HFF-Myc (cell line): ENCODE data around the gene A3GALT2.

Experiments used
- DNase-seq: peaks from one replicate; pipeline ENCODE4 v3.0.0-alpha.2; 2011; ENCODE audit warnings: low read depth; ENCODE audit errors: extremely low read depth
- H3K4me3 ChIP-seq: replicated peaks from 2 replicates; pipeline ENCODE4 v1.5.1; 2011; ENCODE audit warnings: low read depth, mild to moderate bottlenecking, control low read depth, low read length
- CTCF ChIP-seq: IDR thresholded peaks from 2 replicates; pipeline ENCODE4 v1.5.1; 2012; ENCODE audit warnings: mild to moderate bottlenecking, low read depth, low read length, control low read depth; ENCODE audit errors: missing control alignments

Gene A3GALT2

GRCh38 chr1:33347650-33347992, 26.7 kb upstream of the A3GALT2 start:
- TF ChIP-seq CTCF, result no peak
- DNase-seq, result no peak
- peak overlapping the region; percentile 69 for H3K4me3 ChIP-seq

GRCh38 chr1:33346927-33347649, 26.2 kb upstream of the A3GALT2 start:
- peak overlapping the region; percentile 69 for H3K4me3 ChIP-seq
- no peak for TF ChIP-seq CTCF
- peak; percentile 95 for DNase-seq

- DNase-seq, result no peak
- H3K4me3 ChIP-seq, result peak overlapping the region; percentile 69
- TF ChIP-seq CTCF, result no peak
Measured at GRCh38 chr1:33346533-33346926, 25.6 kb upstream of the A3GALT2 start.

GRCh38 chr1:33344896-33345560, 24.1 kb upstream of the A3GALT2 start:
- H3K4me3 ChIP-seq, result peak overlapping the region; percentile 69
- no peak for TF ChIP-seq CTCF
- DNase-seq, result no peak

GRCh38 chr1:33343539-33343938, 22.6 kb upstream of the A3GALT2 start:
- no peak overlapping the region for H3K4me3 ChIP-seq
- no peak for TF ChIP-seq CTCF
- DNase-seq, result no peak

GRCh38 chr1:33342041-33342723, 21.3 kb upstream of the A3GALT2 start:
- no peak for TF ChIP-seq CTCF
- peak overlapping the region; percentile 18 for H3K4me3 ChIP-seq
- peak; percentile 96 for DNase-seq
